Kidney (tissue), 14 donors: ENCODE data around the gene KCTD6. TPM values are rescaled to one million over a fixed set of nuclear protein-coding genes. Genes with fewer than 3 reads are reported as not detected.

Source experiments
- DNase-seq, 5 donors: peaks; one replicate each; pipeline ENCODE4 v3.0.0-alpha.2; 2013 to 2020
- FAIRE-seq: peaks from 2 replicates; lab custom pipeline; 2012; peaks lifted over from hg19 to GRCh38; lab: Jason Lieb, UNC
- H3K27ac ChIP-seq, 2 donors: one replicate each; pipeline ENCODE4 v1.7.0; 2013; ENCODE audit warnings: low read depth in 2 of 2, low read length in 2 of 2, inconsistent platforms in 1 of 2
- H3K27me3 ChIP-seq: one replicate; pipeline ENCODE4 v1.7.1; 2013; ENCODE audit warnings: low read length, inconsistent platforms; ENCODE audit not compliant: control insufficient read depth, insufficient read depth
- H3K36me3 ChIP-seq, 3 donors: one replicate each; pipeline versions ENCODE4 v1.7.0 to v1.7.1; 2013; ENCODE audit warnings: low read length in 3 of 3, control low read depth in 1 of 3, inconsistent platforms in 1 of 3; ENCODE audit not compliant: insufficient read depth in 3 of 3, control insufficient read depth in 2 of 3
- H3K4me1 ChIP-seq, 3 donors: one replicate each; pipeline versions ENCODE4 v1.7.0 to v1.7.1; 2013; ENCODE audit warnings: low read length in 3 of 3, inconsistent platforms in 1 of 3, low read depth in 1 of 3; ENCODE audit not compliant: control insufficient read depth in 2 of 3, insufficient read depth in 2 of 3
- H3K4me3 ChIP-seq, 3 donors: one replicate each; pipeline versions ENCODE4 v1.7.0 to v1.8.1; 2013; ENCODE audit warnings: low read length in 3 of 3, control low read depth in 1 of 3, inconsistent platforms in 1 of 3
- H3K9ac ChIP-seq, 3 donors: one replicate each; pipeline versions ENCODE4 v1.7.0 to v1.7.1; 2013; ENCODE audit warnings: low read length in 3 of 3, control low read depth in 1 of 3, inconsistent platforms in 1 of 3
- H3K9me3 ChIP-seq, 3 donors: one replicate each; pipeline versions ENCODE4 v1.7.0 to v1.7.1; 2013; ENCODE audit warnings: low read length in 3 of 3, control low read depth in 1 of 3, inconsistent platforms in 1 of 3; ENCODE audit not compliant: control insufficient read depth in 2 of 3, insufficient read depth in 1 of 3
- CTCF ChIP-seq: IDR thresholded peaks from 3 replicates; pipeline ENCODE4 v1.5.1; 2012; ENCODE audit warnings: mild to moderate bottlenecking, moderate library complexity, borderline replicate concordance; ENCODE audit not compliant: insufficient read depth; ENCODE audit errors: extremely low read depth
- intact Hi-C: fragments of 100-400 bp; cut with DNase I; formaldehyde crosslinking; loops from one replicate; pipeline ENCODE4 v1.11.1; 2022
- polyA plus RNA-seq: library from polyadenylated mRNA; stranded (reverse); fragments of 350-450 nt; fragmentation: Illumina TruSeq; extraction: RNeasy Lipid Tissue Mini Kit (QIAGEN cat#74804); gene quantifications from one replicate; pipeline ENCODE4 v1.2.3, GENCODE V29; 2014; ENCODE audit warnings: low read depth, low replicate concordance; ENCODE audit not compliant: insufficient read depth
- total RNA-seq: library from RNA; stranded (reverse); fragmentation: NEBNext Ultra II Directional; extraction: Animal tissue kit (Norgen Biotek cat#: 25700); gene quantifications from one replicate; pipeline ENCODE4 v1.2.1, GENCODE V29; 2021
- donor health status: control.
- donor health status: control.
- donor health status: control.
- donor health status: control.
- donor health status: control.
- donor health status: DM: yes; HTN: yes; CAD: no.
- donor health status: Normal renal cell carcinoma (clear cell type).

KCTD6 gene
- total and polyA plus RNA-seq, 2 donors from 2014 or later: 19.0 to 24.5 TPM

DNA sequence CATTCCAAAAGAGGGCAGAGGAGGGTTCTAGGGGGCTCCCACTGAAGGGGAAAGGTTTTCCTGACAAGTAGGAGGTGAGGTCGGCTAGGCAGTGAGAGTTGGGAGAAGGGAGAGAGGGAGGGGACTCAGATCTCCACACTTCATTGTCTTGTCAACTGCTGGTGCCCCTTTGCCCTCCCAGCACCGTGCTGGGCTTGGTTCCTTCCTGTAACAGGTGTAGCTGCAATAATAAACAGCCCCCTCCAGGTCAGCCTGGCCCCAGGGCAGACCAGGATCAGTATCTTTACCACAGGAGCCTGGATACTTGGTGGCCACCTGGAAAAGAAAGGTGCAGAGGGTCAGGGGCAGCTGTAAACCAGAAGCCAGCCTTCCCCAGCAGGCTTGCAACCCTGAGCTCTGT lies 2.9 kb upstream of the KCTD6 start:
- intact Hi-C loops: no loop called here
- TF ChIP-seq CTCF: no peak
- FAIRE-seq (no peak), DNase-seq (no peak)
- Histone ChIP-seq H3K27ac (no peak overlapping the region), H3K36me3 (no peaks in the 10 kb centered on the region), H3K4me3 (no peak overlapping the region), H3K9me3 (no peaks in the 10 kb centered on the region), H3K27me3 (no peaks in the 10 kb centered on the region), H3K9ac (no peak overlapping the region), H3K4me1 (peaks cover 0 to 8% (median 5%) of the 10 kb centered on the region in 3 donors)

GRCh38 chr3:58490860-58491501 lies 915 bp upstream of the KCTD6 start:
- intact Hi-C loops: no loop called here
- DNase-seq: peak in 2 of 5 donors; percentile 82 to 83
- FAIRE-seq: no peak
- no peak for TF ChIP-seq CTCF
- no peaks in the 10 kb centered on the region for H3K27me3 ChIP-seq
- H3K36me3 ChIP-seq: no peaks in the 10 kb centered on the region
- peaks cover 0 to 14% (median 5%) of the 10 kb centered on the region in 3 donors for H3K4me1 ChIP-seq
- peak overlapping the region in 1 of 2 donors; percentile 45 for H3K27ac ChIP-seq
- peak overlapping the region in 2 of 3 donors; percentile 16 to 17 for H3K9ac ChIP-seq
- peak overlapping the region; percentile 49 to 68 (median 53) for H3K4me3 ChIP-seq
- H3K9me3 ChIP-seq: no peaks in the 10 kb centered on the region

GRCh38 chr3:58492494-58492905 lies 604 bp downstream of the KCTD6 start:
- Histone ChIP-seq H3K4me3 (peak overlapping the region; percentile 64 to 93 (median 88)), H3K27me3 (no peaks in the 10 kb centered on the region), H3K36me3 (no peaks in the 10 kb centered on the region), H3K9ac (peak overlapping the region; percentile 43 to 90 (median 88)), H3K27ac (peak overlapping the region; percentile 37 to 57), H3K4me1 (peaks cover 7 to 26% (median 9%) of the 10 kb centered on the region in 3 donors), H3K9me3 (no peaks in the 10 kb centered on the region)
- DNase-seq (peak in 4 of 5 donors; percentile 67 to 86 (median 80)), FAIRE-seq (no peak)
- TF ChIP-seq CTCF: no peak
- intact Hi-C loops: no loop called here
